Activated naive CD8-positive, alpha-beta T cell treated with anti-CD3 and anti-CD28 coated beads, Interleukin-2, amount 10 ng/mL, durations not matched to agents 7 days and 5 days (primary cell): ENCODE results near the gene ADGRD1. TPM values are rescaled to one million over a fixed set of nuclear protein-coding genes. Genes with fewer than 3 reads are reported as not detected.

Experiments
- total RNA-seq, 2 experiments: library from RNA; stranded (reverse); gene quantifications; one replicate each; pipeline ENCODE4 v1.2.3, GENCODE V29; 2021

Gene ADGRD1
- total RNA-seq, 2 experiments from 2014 or later = not detected

Other genes with a start within 250 kb of the ADGRD1 start
- gene RIMBP2, start 237.6 kb upstream of the ADGRD1 start, total RNA-seq = not detected
- 10 to 100 TPM; 20.7 to 22.5 TPM for gene STX2, start 114.7 kb upstream of the ADGRD1 start, total RNA-seq
- 100 to 1,000 TPM; 798 to 821 TPM for gene RAN, start 81.8 kb upstream of the ADGRD1 start, total RNA-seq